GM19324 (cell line): ENCODE data around the gene NFE2L2.
"Not testable (repeated sequence)": the region's sequence is repeated elsewhere in the genome, so short reads cannot be mapped to it uniquely, and the experiment has no call there.

ENCODE experiments used
- ATAC-seq: cut with Tn5 transposase; IDR thresholded peaks from one replicate; pipeline ENCODE4 v1.9.1; 2021; ENCODE audit warnings: mild to moderate bottlenecking, moderate library complexity; ENCODE audit not compliant: unreplicated experiment, low FRiP score

Gene NFE2L2

GRCh38 chr2:177207101-177207500 is 57.4 kb downstream of the NFE2L2 start:
- ATAC-seq, result no peak

GRCh38 chr2:177204417-177204816 is 60.1 kb downstream of the NFE2L2 start:
- no peak for ATAC-seq

- no peak for ATAC-seq
Measured at GRCh38 chr2:177201919-177202346, 62.6 kb downstream of the NFE2L2 start.

GRCh38 chr2:177200419-177200818 is 64.1 kb downstream of the NFE2L2 start:
- not testable (repeated sequence) for ATAC-seq

- ATAC-seq, result no peak
Measured at GRCh38 chr2:177195194-177195593, 69.3 kb downstream of the NFE2L2 start.

- no peak for ATAC-seq
Measured at GRCh38 chr2:177193240-177193639, 71.3 kb downstream of the NFE2L2 start.

GRCh38 chr2:177192788-177193187 is 71.7 kb downstream of the NFE2L2 start:
- no peak for ATAC-seq

- no peak for ATAC-seq
Measured at GRCh38 chr2:177190941-177191340, 73.6 kb downstream of the NFE2L2 start.

GRCh38 chr2:177188482-177189469 is 75.8 kb downstream of the NFE2L2 start:
- ATAC-seq, result no peak

- ATAC-seq, result no peak
Measured at GRCh38 chr2:177187631-177188312, 76.8 kb downstream of the NFE2L2 start.

GRCh38 chr2:177186038-177186437 is 78.5 kb downstream of the NFE2L2 start:
- ATAC-seq, result not testable (repeated sequence)

- ATAC-seq, result no peak
Measured at GRCh38 chr2:177184606-177185005, 79.9 kb downstream of the NFE2L2 start.

- ATAC-seq, result no peak
Measured at GRCh38 chr2:177183860-177184259, 80.7 kb downstream of the NFE2L2 start.
